ENCODE measurements around the gene CLDN2. TPM values are rescaled to one million over a fixed set of nuclear protein-coding genes. Genes with fewer than 3 reads are reported as not detected.
A peak's percentile ranks its signal among the peaks of the same experiment; 100 is the strongest.

Gene CLDN2
- total RNA-seq, 1 experiment from 2014 or later, result not detected

- Histone ChIP-seq H3K27me3 (ENCODE audit: insufficient read depth, low read depth) (no peaks in the 10 kb centered on the region), H3K4me1 (replicated peaks; ENCODE audit: insufficient read depth) (peaks cover 29% of the 10 kb centered on the region), H3F3A (ENCODE audit: insufficient read depth, low read depth) (peaks cover 12% of the 10 kb centered on the region; the same call in 1 of the 2 replicates), H3K36me3 (ENCODE audit: low read depth) (no peaks in the 10 kb centered on the region), H2AFZ (no peak overlapping the region), H3K27ac (peak overlapping the region; percentile 71), H3K9me2 (ENCODE audit: insufficient read depth) (no peaks in the 10 kb centered on the region), H3K4me3 (no peak overlapping the region), H4K20me1 (ENCODE audit: insufficient read depth) (no peaks in the 10 kb centered on the region), H3K79me2 (ENCODE audit: low read depth) (no peaks in the 10 kb centered on the region), H3K4me2 (peak overlapping the region; percentile 62), H3K9me3 (ENCODE audit: insufficient read depth, low read depth) (no peaks in the 10 kb centered on the region)
- POLR2A ChIA-PET (ENCODE audit: unreplicated experiment), result no interaction called here
- TF ChIP-seq EZH2 (IDR thresholded peaks at IDR 0.05; ENCODE audit: low read depth) (no peak), CTCF (conservative IDR thresholded peaks at IDR 0.05) (no peak)
- BruUV-seq (replicated peaks), result no TSS peak
- peak in 1 of 2 experiments; percentile 37 for DNase-seq
- CTCF ChIA-PET, result no interaction called here
- intact Hi-C loops (cut with micrococcal nuclease; ENCODE audit: unreplicated experiment), result no loop called here
These were observed 12.8 kb downstream of the CLDN2 start for GRCh38 chrX:106932960-106933537.

- H3K4me1 ChIP-seq (replicated peaks; ENCODE audit: insufficient read depth), result peaks cover 29% of the 10 kb centered on the region
- H3K4me2 ChIP-seq, result peak overlapping the region; percentile 62
- no peak overlapping the region for H3K4me3 ChIP-seq
- no peaks in the 10 kb centered on the region for H3K9me3 ChIP-seq (ENCODE audit: insufficient read depth, low read depth)
- peak overlapping the region; percentile 71; the same call in 1 of the 2 replicates for H3K27ac ChIP-seq
- no peaks in the 10 kb centered on the region for H3K79me2 ChIP-seq (ENCODE audit: low read depth)
- ChIA-PET POLR2A (ENCODE audit: unreplicated experiment) (no interaction called here), CTCF (no interaction called here)
- intact Hi-C loops (cut with micrococcal nuclease; ENCODE audit: unreplicated experiment), result no loop called here
- no TSS peak for BruUV-seq (replicated peaks)
- no peak overlapping the region for H2AFZ ChIP-seq
- TF ChIP-seq CTCF (conservative IDR thresholded peaks at IDR 0.05) (no peak), EZH2 (IDR thresholded peaks at IDR 0.05; ENCODE audit: low read depth) (no peak)
- peaks cover 12% of the 10 kb centered on the region; the same call in 1 of the 2 replicates for H3F3A ChIP-seq (ENCODE audit: insufficient read depth, low read depth)
- no peaks in the 10 kb centered on the region for H3K9me2 ChIP-seq (ENCODE audit: insufficient read depth)
- no peaks in the 10 kb centered on the region for H4K20me1 ChIP-seq (ENCODE audit: insufficient read depth)
- peak in 1 of 2 experiments; percentile 33 for DNase-seq
- no peaks in the 10 kb centered on the region for H3K27me3 ChIP-seq (ENCODE audit: insufficient read depth, low read depth)
- H3K36me3 ChIP-seq (ENCODE audit: low read depth), result no peaks in the 10 kb centered on the region
These were observed 13.3 kb downstream of the CLDN2 start for GRCh38 chrX:106933538-106933961.

- H3K4me1 ChIP-seq (replicated peaks; ENCODE audit: insufficient read depth), result peaks cover 29% of the 10 kb centered on the region
- no peak overlapping the region for H3K4me3 ChIP-seq
- no peaks in the 10 kb centered on the region for H3K9me3 ChIP-seq (ENCODE audit: insufficient read depth, low read depth)
- no peaks in the 10 kb centered on the region for H3K27me3 ChIP-seq (ENCODE audit: insufficient read depth, low read depth)
- DNase-seq, result no peak
- H3K36me3 ChIP-seq (ENCODE audit: low read depth), result no peaks in the 10 kb centered on the region
- no peak overlapping the region for H3K27ac ChIP-seq
- H3K79me2 ChIP-seq (ENCODE audit: low read depth), result no peaks in the 10 kb centered on the region
- no TSS peak for BruUV-seq (replicated peaks)
- no peaks in the 10 kb centered on the region for H3K9me2 ChIP-seq (ENCODE audit: insufficient read depth)
- TF ChIP-seq EZH2 (IDR thresholded peaks at IDR 0.05; ENCODE audit: low read depth) (no peak), CTCF (conservative IDR thresholded peaks at IDR 0.05) (no peak)
- H4K20me1 ChIP-seq (ENCODE audit: insufficient read depth), result no peaks in the 10 kb centered on the region
- H3F3A ChIP-seq (ENCODE audit: insufficient read depth, low read depth), result peaks cover 12% of the 10 kb centered on the region; the same call in 1 of the 2 replicates
- ChIA-PET CTCF (no interaction called here), POLR2A (ENCODE audit: unreplicated experiment) (no interaction called here)
- no peak overlapping the region for H3K4me2 ChIP-seq
- intact Hi-C loops (cut with micrococcal nuclease; ENCODE audit: unreplicated experiment), result no loop called here
- no peak overlapping the region for H2AFZ ChIP-seq
These were observed 15.0 kb downstream of the CLDN2 start for GRCh38 chrX:106935175-106935574.
